Measurements from ENCODE around the gene PRDX6.
"Not testable (repeated sequence)": the region's sequence is repeated elsewhere in the genome, so short reads cannot be mapped to it uniquely, and the experiment has no call there.

Gene PRDX6

DNA sequence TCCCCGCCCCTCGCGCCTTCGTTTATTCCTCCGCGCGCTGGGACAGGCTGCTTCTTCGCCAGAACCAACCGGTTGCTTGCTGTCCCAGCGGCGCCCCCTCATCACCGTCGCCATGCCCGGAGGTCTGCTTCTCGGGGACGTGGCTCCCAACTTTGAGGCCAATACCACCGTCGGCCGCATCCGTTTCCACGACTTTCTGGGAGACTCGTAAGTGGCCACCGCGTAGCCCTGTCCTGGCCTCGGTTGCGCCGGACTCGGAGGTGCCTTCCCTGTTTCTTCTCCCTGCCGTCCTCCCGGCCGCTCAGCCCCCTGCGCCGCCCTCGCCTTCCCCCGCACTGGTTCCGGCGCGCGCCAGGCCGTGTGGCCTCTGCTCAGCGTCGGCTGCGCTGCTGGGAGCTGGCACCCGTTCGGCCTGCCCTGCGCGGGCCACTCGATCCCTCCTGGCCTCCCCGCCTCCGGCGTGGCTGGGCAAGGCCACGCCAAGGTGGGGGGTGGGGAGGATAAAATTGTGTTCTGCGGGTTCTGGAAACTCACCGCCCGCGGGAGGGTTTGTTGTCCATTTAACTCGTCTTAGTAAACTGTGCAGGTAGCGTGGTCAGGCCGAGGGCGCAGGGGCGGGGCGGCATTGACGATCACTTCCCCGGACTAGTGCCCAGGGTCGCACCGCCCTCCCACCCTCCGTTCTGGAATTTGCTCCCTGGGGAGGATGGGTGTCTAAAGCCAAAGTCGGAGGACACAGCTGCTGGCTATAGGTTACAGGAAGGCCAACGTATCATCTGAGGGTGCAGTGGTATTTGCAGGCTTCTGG, at the start of gene PRDX6:
Gene PRDX6, plus strand, starts transcription at position 50 of the 808 bp plus-strand sequence. Its CDS starts 63 bp downstream, at position 113.
- peak; percentile 88 for DNase-seq

DNA sequence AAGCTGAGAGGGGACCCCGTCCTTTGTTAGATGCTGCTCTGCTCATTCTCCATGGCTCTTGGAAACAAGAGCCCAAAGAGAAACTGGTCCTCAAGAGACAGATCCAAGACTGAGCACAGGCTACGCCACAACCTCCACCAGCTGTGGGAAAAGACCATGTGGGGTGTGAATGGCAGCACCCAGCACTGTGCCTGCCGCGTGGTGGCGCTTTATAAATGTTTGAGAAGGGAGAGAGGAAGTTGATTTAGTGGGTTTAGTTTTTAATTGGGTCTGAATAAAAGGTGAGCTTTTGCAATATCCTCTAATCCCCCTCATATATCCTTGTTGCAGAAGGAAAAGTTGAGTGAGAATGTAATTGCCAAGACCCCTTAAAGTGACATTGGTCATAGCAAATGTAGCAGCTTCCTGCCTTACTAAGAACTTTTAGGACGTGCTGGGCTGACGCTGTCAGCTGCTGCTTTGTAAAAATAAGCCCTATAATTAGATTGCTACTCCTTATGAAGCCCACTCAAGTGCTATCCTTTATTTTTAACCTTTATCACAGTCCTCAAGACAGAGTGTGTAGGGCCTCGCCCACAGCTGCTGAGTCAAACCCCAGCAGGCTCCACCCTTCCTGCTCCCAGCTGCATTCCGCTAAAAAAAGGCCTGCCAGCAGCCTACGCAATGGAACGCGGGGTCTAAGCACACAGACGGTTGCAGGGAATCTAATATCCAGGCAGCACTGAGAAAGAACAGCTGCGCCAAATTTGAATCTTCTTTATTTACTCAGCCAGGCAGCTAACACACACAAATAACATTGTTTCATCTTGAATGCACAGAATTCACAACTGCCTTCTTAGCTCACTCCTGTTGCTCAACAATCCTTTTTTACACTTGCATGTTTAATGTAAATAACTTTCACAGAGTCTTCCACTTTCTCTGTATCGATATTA, 47.4 kb upstream of the PRDX6 start:
- peak; percentile 2 for DNase-seq

DNA sequence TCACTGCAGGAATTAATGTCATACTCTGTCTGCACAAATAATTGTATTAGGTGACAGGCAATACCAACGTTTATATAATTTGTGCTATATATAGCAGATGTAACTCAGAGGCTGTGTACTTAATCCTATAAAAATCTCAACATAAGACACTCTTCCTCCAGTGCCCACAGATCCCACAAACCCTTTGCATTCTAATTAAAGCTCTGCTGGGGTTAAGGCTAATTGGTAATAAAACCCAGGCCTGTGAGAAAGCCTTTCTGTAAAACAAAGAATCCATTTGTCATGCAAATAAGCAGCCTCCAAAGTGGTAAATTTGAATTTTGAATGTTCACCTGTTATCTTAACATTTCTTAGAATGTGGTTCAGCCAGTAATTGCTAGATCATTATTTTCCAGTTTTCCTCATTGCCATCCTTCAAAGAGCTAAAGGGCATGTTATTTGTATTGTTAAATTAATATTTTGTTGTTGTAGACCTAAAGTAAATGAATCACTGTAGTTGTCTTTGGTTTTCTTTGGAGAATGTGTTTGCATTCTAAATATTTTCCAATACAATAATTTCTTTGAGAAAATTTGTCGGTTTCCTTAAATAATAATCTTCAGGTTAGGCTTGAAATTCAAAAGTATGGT, 46.3 kb upstream of the PRDX6 start:
- DNase-seq, result no peak

DNA sequence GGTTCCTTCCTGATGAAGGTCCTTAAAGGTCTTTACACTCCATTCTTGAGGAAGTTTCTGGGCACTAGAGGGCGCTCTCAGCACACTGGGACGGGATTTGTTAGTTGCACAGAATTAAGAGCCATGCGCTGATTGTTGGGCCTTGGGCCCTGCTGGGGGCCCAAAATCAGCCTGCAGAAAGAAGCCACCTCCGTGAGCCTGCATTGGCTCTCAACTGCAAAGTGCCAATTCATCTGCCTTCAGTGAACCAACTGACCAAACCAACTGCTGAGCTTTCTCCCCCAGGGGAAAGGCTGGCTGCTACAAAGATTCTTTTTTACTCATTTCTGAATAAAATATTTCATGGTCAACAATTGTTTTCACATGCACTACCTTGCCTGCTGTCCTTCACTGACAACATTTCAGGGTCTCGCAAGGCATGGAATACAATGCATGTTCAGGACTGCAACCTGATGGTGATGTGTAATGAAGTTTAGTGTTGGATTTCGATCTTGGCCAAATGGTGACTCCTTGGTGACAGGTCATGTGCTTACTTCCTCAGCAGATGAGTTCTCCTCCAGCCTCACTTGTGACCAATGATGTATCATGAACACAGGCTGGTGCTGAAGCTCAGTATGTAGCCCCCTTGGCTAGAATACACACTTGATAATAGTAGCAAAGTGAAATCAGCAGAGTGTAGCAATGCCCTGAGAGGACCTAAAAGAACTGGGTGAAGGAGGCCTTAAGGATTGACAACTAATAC, 45.7 kb upstream of the PRDX6 start:
- peak; percentile 62 for DNase-seq

- DNase-seq, result no peak
Measured at GRCh38 chr1:173432331-173432730, 44.8 kb upstream of the PRDX6 start.

GRCh38 chr1:173433751-173434326, 43.3 kb upstream of the PRDX6 start:
- DNase-seq, result no peak

DNA sequence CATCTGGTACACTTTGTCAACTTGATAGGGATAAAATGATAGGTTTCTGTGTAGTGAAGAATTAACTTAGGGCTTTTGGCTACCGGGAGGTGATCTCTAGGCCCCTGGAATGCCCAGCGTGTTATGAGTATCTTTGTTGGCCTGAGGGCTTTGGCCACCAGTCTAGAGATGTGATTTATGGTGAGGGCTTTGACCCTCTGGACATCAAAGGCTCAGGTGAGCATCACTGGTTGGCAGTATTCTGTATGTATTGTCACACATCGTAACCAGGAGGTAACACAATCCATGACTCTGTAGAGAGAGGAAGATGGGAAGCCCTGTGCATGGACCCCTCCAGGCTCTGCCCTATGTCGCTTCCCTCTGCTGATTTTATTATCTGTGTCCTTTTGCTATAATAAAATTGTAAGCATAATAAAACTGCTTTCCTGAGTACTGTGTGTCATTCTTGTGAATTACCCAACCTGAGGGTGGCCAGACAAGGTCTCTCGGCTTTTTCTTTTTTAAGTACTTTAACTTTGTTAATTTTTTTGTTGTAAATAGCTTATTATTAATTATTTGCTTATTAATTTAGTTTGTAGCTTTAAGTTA, 40.2 kb upstream of the PRDX6 start:
- no peak for DNase-seq

DNA sequence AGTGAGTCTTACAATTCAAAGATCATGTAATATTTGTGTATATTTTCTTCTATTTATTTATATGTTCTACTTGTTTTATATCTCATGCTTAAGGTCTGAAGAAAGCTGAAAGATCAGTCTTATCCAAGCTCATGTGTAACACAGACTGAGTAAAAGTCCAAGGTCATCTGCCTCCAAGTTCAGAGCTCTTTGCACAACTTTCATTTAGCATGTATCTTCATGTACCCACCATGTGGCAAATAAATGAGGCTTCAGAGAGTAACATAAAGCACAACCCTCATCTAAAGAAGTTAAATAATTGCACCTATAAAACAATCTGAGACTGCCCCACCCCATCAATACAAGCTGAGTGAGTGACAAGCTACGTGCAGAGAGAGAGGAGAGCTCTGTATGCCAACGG, 38.5 kb upstream of the PRDX6 start:
- no peak for DNase-seq

GRCh38 chr1:173440430-173440829, 36.7 kb upstream of the PRDX6 start:
- no peak for DNase-seq

GRCh38 chr1:173444757-173445156, 32.4 kb upstream of the PRDX6 start:
- no peak for DNase-seq

GRCh38 chr1:173445164-173445563, 32.0 kb upstream of the PRDX6 start:
- no peak for DNase-seq

GRCh38 chr1:173445656-173446055, 31.5 kb upstream of the PRDX6 start:
- no peak for DNase-seq

GRCh38 chr1:173447224-173447623, 29.9 kb upstream of the PRDX6 start:
- no peak for DNase-seq

GRCh38 chr1:173448945-173449344, 28.2 kb upstream of the PRDX6 start:
- no peak for DNase-seq

DNA sequence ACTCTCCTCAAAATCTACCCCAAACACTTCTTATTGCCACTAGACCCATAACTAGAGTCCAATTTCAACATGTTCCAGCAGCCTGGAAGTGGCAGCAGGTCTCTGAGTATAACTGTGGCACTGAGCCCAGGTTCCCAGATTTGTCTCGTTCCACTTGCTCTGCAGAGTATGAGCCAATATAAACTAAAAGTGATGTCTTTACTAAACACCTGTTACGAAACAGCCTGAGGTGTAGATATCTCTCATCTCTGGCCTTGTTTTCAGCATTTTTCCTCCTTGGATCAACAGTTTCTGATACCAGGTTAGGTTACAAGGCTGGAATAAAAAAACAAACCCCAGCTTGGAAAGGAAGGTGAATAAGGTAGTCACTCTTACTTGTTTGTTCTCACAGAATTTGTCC, 25.2 kb upstream of the PRDX6 start:
- peak; percentile 66 for DNase-seq

DNA sequence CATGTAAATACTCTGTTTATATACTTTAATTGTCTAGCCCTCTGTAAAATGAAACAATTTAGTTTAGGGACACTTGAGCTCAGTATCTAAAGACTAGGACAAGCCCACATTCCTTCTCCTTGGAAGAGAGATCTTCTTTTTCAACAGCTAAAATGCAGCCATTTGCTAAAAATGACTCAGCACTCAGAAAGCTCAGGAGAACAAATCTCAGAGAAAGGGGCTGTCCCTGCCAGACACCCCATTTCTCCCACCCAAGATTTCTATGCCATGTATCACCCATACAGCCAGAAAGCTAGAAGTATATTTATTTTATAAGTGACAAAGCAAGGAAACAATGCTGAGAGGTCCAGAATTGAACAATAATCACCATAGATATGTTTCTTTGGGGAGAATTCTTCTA, 23.2 kb upstream of the PRDX6 start:
- no peak for DNase-seq

GRCh38 chr1:173454966-173455524, 22.1 kb upstream of the PRDX6 start:
- no peak for DNase-seq

DNA sequence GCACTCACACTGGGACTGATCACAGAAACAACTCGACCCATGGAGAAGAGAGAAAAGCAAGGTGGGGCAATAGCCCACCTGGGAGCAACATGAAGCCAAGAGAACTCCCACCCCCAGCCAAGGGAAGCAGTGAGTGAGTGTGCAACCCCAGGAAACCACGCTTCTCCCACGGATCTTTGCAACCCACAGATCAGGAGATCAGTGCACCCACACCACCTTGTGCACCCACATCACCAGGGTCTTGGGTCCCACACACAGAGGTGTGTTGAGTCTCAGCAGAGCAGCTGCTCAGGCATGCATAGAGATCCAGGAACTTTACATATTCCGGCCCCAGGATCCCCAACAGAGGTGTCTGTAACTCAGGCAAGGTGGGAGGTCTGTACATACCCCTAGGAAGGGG, 17.2 kb upstream of the PRDX6 start:
- no peak for DNase-seq

- DNase-seq, result not testable (repeated sequence)
Measured at GRCh38 chr1:173462666-173463065, 14.5 kb upstream of the PRDX6 start.

DNA sequence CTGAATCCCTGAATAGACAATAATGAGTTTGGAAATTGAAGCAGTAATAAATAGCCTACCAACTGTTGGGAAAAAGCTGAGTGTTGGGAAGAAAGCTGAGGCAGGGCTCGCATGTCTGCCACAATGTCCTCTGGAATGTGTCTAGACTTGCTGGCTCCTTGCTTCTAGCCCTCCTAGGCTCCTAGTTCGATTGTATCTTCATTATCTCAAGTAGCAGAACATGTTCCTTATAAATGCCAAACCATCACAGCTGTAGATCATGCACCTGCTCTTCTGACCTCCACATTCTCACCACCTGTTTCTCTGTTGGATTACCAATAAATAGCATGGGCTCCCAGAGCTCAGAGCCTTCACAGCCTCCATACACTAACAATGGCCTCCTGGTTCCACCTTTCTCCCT, 12.9 kb upstream of the PRDX6 start:
- not testable (repeated sequence) for DNase-seq

GRCh38 chr1:173467426-173467825, 9.7 kb upstream of the PRDX6 start:
- DNase-seq, result no peak

GRCh38 chr1:173469656-173470055, 7.5 kb upstream of the PRDX6 start:
- no peak for DNase-seq
